Measurements from ENCODE around the gene KRT37.
"Not testable (repeated sequence)": the region's sequence is repeated elsewhere in the genome, so short reads cannot be mapped to it uniquely, and the experiment has no call there.

KRT37 gene

GRCh38 chr17:41403404-41404023, 20.9 kb downstream of the KRT37 start:
- no peak for DNase-seq

DNA sequence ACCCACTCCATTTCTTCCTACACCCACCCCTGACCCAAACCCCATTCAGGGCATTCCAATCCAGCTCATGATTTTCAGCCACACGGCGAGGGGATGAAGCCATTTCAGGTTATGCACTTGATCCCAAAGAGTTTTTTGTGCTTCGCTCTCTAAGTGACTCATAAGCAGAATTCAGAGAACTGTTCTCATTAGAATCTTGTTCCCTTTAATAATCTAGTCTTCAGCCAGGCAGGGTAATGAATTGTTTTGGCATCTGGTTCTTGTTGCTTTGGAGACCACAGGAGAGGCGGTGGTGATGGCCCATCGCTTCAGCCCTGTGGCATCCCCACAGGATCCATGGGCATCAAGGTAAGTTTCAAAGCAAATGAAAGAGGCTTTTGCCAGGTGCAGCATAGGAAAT, 22.2 kb downstream of the KRT37 start:
- DNase-seq = no peak

- DNase-seq = no peak
Measured at GRCh38 chr17:41396996-41397660, 27.3 kb downstream of the KRT37 start, which contains the start of gene KRT31. Gene KRT31, minus strand, starts transcription at chr17:41397608. Its CDS starts 69 bp downstream, at chr17:41397539.

GRCh38 chr17:41396340-41396739, 28.0 kb downstream of the KRT37 start:
- no peak for DNase-seq

DNA sequence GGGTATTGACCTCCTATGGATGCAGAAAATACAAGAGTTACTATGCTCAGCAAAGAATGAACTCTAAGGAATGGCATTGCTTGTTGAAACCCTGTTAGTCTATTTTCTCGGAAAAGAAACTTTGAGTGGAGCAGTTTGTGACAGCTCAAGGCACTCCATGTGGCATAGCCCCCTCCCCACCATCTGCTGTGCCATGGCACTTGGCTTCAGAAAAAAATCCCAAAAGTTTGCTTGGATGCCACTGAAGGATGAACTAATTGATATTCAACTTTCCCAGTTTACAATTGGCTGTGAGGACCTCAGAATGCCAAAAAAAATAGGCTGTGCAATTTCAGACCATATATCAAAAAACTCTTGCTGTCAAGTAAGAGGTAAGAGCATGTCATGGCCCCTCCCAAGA, 28.8 kb downstream of the KRT37 start:
- DNase-seq = no peak

DNA sequence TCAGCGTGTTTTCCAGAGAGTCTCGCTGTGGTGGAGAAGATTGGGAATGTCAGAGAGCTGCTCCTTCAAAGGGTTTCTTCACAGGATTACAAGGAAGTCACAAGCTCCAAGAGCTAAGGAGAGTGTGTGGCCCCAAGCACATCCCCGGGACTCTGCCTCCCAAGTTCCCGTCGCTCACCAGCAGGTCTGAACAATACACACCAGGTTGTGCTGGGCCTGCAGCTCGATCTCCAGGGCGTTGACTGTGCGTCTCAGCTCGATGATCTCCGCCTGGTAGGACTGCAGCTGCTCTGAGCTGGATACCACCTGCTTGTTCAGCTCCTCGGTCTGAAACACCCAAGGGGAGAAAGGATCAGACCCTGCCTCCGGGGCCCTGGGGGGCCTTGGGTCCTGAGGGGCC, 29.3 kb downstream of the KRT37 start:
- DNase-seq = not testable (repeated sequence)

GRCh38 chr17:41394254-41394996, 30.0 kb downstream of the KRT37 start:
- DNase-seq = no peak

DNA sequence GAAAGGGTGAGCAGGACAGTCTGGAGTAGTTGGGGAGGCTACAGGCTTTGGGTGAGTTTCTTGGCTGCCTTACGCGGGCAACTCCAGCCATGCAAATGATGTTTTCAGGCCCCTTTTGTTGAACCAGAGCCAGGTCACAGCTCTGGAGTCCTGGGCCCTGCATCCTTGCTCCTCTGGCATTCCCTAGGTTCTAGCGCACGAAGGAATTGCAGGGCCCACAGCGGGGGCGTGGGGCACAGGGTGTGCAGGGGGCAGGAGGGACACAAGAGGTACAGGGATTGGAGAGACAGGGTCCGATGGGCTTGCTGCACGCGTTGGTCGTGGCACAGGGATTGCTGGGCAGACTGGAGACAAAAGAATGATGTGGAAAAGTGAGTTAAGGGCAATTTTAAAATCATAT, 30.6 kb downstream of the KRT37 start:
- no peak for DNase-seq

DNA sequence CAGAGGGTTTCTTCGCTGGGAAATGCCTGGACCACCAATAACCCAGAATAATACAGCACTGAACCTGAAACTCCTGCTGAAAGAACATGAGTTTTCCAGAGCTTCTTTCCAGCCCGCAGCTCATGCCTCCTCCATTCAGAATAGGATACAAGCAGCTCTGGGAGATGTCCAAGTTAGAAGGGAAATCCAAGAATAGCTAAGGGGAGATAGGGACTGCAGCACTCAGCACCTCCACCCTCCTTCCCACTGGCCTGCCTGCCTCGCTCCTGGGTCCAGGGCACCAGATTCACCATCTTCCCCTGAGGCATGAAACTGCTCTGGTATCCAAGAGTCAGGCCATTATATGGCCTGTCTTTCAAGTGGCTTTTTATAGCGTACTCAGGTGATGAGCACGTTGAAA, 31.1 kb downstream of the KRT37 start:
- DNase-seq = peak; percentile 42

DNA sequence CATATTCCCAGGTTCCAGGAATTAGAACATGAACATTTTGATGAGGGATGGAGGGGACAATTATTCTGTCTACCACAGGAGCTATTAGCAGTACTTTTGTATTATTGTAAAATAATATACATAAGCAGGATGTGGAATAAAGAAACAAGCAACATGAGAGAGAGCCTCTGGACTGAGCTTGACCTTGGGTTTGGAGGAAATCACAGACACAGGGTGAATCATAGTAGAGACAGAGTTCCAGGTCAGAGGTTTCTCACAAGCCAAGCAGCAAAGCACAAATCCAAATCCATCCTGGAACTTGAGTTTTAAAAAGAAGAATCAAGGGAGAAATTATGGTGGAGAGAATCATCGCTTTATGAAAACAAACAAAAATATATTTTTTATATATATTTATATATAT, 32.1 kb downstream of the KRT37 start:
- no peak for DNase-seq

DNA sequence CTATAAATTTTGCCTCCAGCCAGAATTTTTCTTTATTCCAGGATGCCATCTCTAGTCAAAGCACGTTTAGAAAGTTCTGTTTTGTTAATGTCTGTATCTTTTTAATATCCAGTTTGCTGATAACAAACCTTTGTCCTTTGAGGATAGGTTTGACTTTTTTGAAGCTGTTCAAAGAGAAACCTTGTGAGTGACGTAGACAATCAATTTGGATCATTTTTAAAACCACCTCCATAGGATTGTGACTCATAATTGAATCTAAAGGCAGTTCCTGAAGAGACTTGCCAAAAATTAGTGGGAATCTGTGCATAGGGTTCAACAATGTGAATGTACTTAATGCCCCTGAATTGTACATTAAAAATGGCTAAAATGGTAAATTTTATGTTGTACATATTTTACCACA, 32.9 kb downstream of the KRT37 start:
- no peak for DNase-seq

- DNase-seq = no peak
Measured at GRCh38 chr17:41390411-41390938, 33.9 kb downstream of the KRT37 start.

- no peak for DNase-seq
Measured at GRCh38 chr17:41387670-41388069, 36.7 kb downstream of the KRT37 start.

DNA sequence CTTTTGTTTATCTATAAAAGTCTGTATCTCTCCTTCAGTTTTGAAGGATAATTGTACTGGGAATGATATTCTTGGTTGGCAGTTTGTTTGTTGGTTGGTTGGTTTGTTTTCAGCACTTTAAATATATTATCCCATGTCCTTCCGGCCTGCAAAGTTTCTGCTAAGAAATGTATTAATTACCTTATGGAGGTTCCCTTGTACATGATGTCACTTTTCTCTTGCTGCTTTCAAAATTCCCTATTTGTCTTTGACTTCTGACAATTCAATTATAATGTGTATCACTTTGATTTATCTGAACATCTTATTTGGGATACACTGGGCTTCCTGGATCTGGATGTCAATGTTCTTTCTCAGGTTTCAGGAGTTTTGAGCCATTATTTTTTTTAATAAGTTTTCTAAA, 38.2 kb downstream of the KRT37 start:
- DNase-seq = no peak

DNA sequence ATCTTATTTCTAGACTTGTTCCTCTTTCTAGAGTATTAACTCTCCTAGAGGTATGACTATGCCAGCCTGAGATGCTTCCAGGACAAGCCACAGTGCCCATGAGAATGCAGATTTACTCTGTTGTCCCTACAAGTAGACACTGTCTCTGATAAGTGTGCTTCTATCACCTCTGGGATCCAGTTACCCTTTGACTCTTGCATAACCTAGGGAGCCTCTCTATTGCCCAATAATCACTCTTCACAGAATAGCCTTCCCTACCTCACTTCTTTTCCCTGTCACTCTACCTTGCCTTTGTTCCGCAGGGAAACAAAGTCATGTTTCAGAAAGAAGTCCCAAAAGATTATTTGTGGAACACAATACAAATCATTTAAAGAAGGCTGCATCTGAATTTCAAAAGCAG, 40.7 kb downstream of the KRT37 start:
- no peak for DNase-seq

DNA sequence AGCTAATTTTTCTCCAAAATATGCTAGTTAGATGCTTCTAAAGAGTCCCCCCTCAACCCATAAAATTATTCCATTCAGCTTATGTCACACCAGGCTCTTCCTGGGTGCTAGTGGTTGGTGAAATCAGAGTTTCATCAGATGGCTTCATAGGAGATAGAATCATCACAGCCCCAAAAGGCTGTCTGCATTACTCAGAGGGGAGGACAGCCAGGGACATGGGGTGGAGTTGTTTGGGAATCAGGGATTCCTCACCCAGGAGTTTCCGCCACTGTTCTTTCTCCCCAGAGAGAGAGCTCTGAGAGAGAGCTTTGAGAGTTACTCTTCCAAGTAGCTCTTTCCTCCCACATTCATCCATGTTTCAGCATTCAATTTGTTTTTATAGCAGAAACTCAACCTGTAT, 42.0 kb downstream of the KRT37 start:
- peak; percentile 51 for DNase-seq

DNA sequence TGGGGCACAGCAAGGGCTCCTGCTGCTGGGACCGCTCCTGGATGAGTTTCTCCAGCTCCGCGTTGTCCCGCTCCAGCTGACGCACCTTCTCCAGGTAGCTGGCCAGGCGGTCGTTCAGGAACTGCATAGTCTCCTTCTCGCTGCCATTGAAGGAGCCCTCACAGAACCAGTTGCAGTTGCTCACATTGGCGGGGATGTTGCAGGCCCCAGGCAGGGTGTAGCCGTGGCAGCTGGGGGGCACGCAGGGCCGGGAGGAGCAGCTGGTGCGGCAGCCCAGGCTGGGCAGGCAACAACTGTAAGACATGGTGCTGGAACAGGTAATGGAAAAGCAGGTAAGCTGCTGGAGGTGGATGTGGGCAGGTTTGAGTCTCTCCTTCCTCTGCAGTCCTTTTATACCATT, 42.4 kb downstream of the KRT37 start, which contains the start of gene KRT34:
Gene KRT34, minus strand, starts transcription at position 364 of the 400 bp plus-strand sequence. Its CDS starts 60 bp downstream, at position 304.
- not testable (repeated sequence) for DNase-seq

DNA sequence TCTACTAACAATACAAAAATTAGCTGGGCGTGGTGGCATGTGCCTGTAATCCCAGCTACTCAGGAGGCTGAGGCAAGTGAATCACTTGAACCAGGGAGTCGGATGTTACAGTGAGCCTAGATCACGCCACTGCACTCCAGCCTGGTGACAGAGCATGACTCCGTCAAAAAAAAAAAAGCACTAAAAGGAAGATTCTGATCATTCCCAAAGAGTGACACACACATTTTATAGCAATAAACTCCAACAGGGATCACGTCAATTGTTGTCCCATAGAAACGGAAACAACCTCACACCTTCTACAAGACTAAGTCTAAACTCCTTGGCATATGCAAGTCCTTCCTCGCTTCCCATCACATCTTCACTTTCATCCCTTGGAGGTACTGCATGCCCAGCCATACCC, 44.3 kb downstream of the KRT37 start:
- DNase-seq = peak; percentile 68

GRCh38 chr17:41377546-41377945, 46.8 kb downstream of the KRT37 start:
- DNase-seq = no peak
